ENCODE data around the gene PILRB. TPM values are rescaled to one million over a fixed set of nuclear protein-coding genes. Genes with fewer than 3 reads are reported as not detected.
"Not testable (repeated sequence)": the region's sequence is repeated elsewhere in the genome, so short reads cannot be mapped to it uniquely, and the experiment has no call there.

The PILRB gene
- total RNA-seq, 1 donor from 2014 or later, result 94.1 TPM

- DNase-seq (ENCODE audit: low spot score), result no peak
These were observed 18.1 kb downstream of the PILRB start for GRCh38 chr7:100376066-100376465.

- DNase-seq (ENCODE audit: low spot score), result no peak
These were observed 20.3 kb downstream of the PILRB start for GRCh38 chr7:100378114-100378755.

GRCh38 chr7:100380196-100380595, 22.3 kb downstream of the PILRB start:
- DNase-seq (ENCODE audit: low spot score), result no peak

GRCh38 chr7:100381531-100382233, 23.8 kb downstream of the PILRB start:
- not testable (repeated sequence) for DNase-seq (ENCODE audit: low spot score)

- not testable (repeated sequence) for DNase-seq (ENCODE audit: low spot score)
These were observed 24.4 kb downstream of the PILRB start for GRCh38 chr7:100382234-100382853.

GRCh38 chr7:100384628-100385294, 26.8 kb downstream of the PILRB start:
- no peak for DNase-seq (ENCODE audit: low spot score)

- no peak for DNase-seq (ENCODE audit: low spot score)
These were observed 29.0 kb downstream of the PILRB start for GRCh38 chr7:100386940-100387339.

GRCh38 chr7:100387695-100388094, 29.8 kb downstream of the PILRB start:
- no peak for DNase-seq (ENCODE audit: low spot score)

- DNase-seq (ENCODE audit: low spot score), result no peak
These were observed 31.6 kb downstream of the PILRB start for GRCh38 chr7:100389437-100390088.

GRCh38 chr7:100390286-100391009, 32.5 kb downstream of the PILRB start:
- no peak for DNase-seq (ENCODE audit: low spot score)

- DNase-seq (ENCODE audit: low spot score), result no peak
These were observed 35.5 kb downstream of the PILRB start for GRCh38 chr7:100393233-100393905.

- no peak for DNase-seq (ENCODE audit: low spot score)
These were observed 36.2 kb downstream of the PILRB start for GRCh38 chr7:100394077-100394476.

- no peak for DNase-seq (ENCODE audit: low spot score)
These were observed 38.6 kb downstream of the PILRB start for GRCh38 chr7:100396421-100396982.

- DNase-seq (ENCODE audit: low spot score), result no peak
These were observed 39.6 kb downstream of the PILRB start for GRCh38 chr7:100397315-100398081.

- DNase-seq (ENCODE audit: low spot score), result no peak
These were observed 40.3 kb downstream of the PILRB start for GRCh38 chr7:100398239-100398638.

GRCh38 chr7:100400041-100400440, 42.1 kb downstream of the PILRB start:
- no peak for DNase-seq (ENCODE audit: low spot score)

- DNase-seq (ENCODE audit: low spot score), result no peak
These were observed 42.7 kb downstream of the PILRB start for GRCh38 chr7:100400656-100401055.

- DNase-seq (ENCODE audit: low spot score), result no peak
These were observed 43.9 kb downstream of the PILRB start for GRCh38 chr7:100401811-100402210.

GRCh38 chr7:100402241-100402640, 44.3 kb downstream of the PILRB start:
- DNase-seq (ENCODE audit: low spot score), result no peak

- no peak for DNase-seq (ENCODE audit: low spot score)
These were observed 48.9 kb downstream of the PILRB start for GRCh38 chr7:100406767-100407166.

All from ureter (tissue), 1 donor.